ENCODE measurements around the gene BRD4. TPM values are rescaled to one million over a fixed set of nuclear protein-coding genes. Genes with fewer than 3 reads are reported as not detected.

The BRD4 gene
- total and polyA plus RNA-seq, 8 donors: 16.9 to 53.3 (median 39.9) TPM

DNA sequence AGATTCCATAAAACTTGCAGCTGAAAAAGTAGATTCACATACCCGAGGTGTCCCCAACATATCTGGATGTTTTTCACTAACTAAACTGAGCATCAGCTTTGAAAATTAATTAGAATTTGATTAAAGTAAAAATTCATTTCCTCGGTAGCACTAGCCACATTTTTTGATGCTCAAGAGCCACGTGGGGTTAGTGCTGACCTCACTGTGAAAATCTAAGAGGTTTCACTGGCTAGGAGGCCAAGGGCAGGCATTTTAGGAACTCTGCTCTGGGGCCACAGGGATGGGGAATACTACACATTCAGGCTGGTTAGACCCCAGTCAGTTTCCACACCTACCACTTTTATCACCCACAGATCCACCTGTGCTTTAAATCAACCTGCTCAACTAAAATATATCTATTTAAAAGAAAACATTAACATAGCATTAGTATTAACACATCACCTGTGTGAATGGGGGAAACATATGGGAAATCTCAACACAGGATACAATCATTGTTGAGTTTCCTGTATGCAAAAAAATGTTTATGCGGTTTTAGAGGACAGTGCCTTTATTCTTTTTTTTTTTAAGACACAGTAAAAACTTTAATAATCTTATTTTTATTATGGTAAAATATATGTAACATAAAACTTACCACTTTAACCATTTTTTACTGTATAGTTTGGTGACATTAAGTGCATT is 45.5 kb downstream of the BRD4 start:
- Histone ChIP-seq H3K4me3 (no peak overlapping the region), H3K36me3 (no peaks in the 10 kb centered on the region), H3K27ac (no peak overlapping the region), H3K4me1 (peaks cover 26 to 72% (median 29%) of the 10 kb centered on the region in 3 donors), H3K9me3 (no peaks in the 10 kb centered on the region), H3K27me3 (no peaks in the 10 kb centered on the region)
- ATAC-seq (no peak), DNase-seq (no peak), FAIRE-seq (no peak)
- 48 to 49% methylated on average over 4 of the region's 4 CpGs for WGBS, 2 donors
- intact Hi-C loops (cut with DNase I): no loop called here
- TF ChIP-seq, protein P1, sequence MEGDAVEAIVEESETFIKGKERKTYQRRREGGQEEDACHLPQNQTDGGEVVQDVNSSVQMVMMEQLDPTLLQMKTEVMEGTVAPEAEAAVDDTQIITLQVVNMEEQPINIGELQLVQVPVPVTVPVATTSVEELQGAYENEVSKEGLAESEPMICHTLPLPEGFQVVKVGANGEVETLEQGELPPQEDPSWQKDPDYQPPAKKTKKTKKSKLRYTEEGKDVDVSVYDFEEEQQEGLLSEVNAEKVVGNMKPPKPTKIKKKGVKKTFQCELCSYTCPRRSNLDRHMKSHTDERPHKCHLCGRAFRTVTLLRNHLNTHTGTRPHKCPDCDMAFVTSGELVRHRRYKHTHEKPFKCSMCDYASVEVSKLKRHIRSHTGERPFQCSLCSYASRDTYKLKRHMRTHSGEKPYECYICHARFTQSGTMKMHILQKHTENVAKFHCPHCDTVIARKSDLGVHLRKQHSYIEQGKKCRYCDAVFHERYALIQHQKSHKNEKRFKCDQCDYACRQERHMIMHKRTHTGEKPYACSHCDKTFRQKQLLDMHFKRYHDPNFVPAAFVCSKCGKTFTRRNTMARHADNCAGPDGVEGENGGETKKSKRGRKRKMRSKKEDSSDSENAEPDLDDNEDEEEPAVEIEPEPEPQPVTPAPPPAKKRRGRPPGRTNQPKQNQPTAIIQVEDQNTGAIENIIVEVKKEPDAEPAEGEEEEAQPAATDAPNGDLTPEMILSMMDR (IDR thresholded peaks at IDR 0.05): no peak

DNA sequence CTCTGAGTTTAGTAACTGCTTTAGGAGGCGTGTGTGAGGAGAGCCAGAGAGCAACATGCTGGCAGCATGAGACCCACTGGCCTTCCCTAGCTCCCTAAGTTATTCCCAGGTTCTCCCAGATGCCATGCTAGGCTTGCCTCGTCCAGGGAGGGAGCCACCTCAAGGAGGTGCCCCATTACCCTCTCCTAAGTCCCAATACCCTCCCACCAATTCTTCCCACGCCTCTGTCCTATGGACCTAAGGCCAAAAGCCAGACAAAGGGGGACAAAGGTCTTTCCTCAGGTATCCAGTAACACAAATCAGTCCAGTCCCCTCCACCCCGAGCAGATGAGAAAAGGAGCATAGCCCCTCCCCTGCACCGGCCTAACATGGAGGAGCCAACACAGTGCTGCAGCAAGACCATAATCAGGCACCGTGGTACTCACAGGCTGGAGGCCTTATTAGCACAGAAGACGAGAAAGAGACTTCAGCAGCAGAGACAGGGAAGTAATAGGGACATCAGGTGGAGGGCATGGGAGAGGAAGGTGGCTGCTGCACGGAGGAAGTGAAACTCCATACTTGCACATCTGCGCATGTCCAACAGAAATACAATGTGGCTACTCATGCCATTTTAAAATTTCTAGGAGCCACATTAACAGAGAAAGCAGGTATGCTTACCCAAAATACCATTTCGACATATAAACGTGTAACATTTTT is 46.3 kb downstream of the BRD4 start:
- DNase-seq (no peak), ATAC-seq (no peak), FAIRE-seq (no peak)
- TF ChIP-seq, protein P1 (IDR thresholded peaks at IDR 0.05): no peak
- Histone ChIP-seq H3K4me3 (no peak overlapping the region), H3K27me3 (no peaks in the 10 kb centered on the region), H3K4me1 (peaks cover 34 to 74% (median 37%) of the 10 kb centered on the region in 3 donors), H3K36me3 (no peaks in the 10 kb centered on the region), H3K9me3 (no peaks in the 10 kb centered on the region), H3K27ac (no peak overlapping the region)
- intact Hi-C loops (cut with DNase I): no loop called here
- WGBS, 2 donors: 61 to 65% methylated on average over 11 of the region's 11 CpGs

DNA sequence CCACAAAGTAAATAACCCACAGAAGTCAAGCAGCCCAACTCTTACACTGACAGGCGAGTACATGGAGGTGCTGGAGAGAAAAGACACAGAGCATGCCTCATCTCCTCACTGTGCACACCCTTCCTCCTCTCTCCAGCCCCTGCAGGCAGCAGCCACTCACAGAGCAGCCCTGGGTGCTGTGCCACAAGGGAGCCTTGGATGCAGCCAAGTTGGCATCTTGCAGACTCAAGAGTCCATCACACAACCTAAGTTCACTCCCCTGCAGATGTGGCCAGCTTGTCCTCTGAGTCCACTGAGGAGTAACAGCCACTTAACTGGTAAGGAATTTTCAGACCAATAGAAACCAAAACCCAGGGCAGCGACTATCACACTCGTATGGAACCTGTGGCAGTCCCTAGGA is 47.4 kb downstream of the BRD4 start:
- no peak overlapping the region for H3K4me3 ChIP-seq
- intact Hi-C loops (cut with DNase I): no loop called here
- ATAC-seq (no peak), DNase-seq (no peak), FAIRE-seq (no peak)
- TF ChIP-seq, protein P1 (IDR thresholded peaks at IDR 0.05): no peak
- WGBS, 2 donors: 77 to 83% methylated on average over 3 of the region's 3 CpGs
- no peak overlapping the region for H3K27ac ChIP-seq
- no peaks in the 10 kb centered on the region for H3K27me3 ChIP-seq
- no peaks in the 10 kb centered on the region for H3K36me3 ChIP-seq
- peaks cover 44 to 85% (median 48%) of the 10 kb centered on the region in 3 donors for H3K4me1 ChIP-seq
- no peaks in the 10 kb centered on the region for H3K9me3 ChIP-seq

DNA sequence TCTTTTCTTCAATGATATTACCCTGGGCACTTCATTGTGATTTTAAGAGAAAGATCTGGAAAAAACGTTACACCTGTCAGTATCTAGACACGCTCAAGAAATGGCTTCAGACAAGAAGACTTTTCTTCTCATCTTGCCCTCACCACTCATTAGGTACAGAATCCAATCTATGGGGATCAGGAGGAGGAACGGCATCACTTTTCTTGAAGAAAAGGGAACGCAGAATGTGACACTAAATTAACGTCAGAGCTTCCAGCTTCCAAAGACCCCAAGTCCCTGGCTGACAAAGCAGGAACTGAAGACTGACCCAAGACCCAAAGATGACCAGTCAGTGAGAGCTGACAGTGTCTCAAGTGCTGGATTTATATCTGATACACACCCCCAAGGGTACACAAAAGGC is 48.2 kb downstream of the BRD4 start:
- 88 to 90% methylated on average over 5 of the region's 5 CpGs for WGBS, 2 donors
- Histone ChIP-seq H3K4me3 (no peak overlapping the region), H3K27me3 (no peaks in the 10 kb centered on the region), H3K4me1 (peaks cover 44 to 92% (median 53%) of the 10 kb centered on the region in 3 donors), H3K27ac (no peak overlapping the region), H3K36me3 (no peaks in the 10 kb centered on the region), H3K9me3 (no peaks in the 10 kb centered on the region)
- no peak for FAIRE-seq
- ATAC-seq: no peak
- TF ChIP-seq, protein P1 (IDR thresholded peaks at IDR 0.05): no peak
- intact Hi-C loops (cut with DNase I): no loop called here
- DNase-seq: no peak
